HepG2 (cell line): ENCODE data around the gene TBCD. TPM values are rescaled to one million over a fixed set of nuclear protein-coding genes. Genes with fewer than 3 reads are reported as not detected.

ENCODE experiments used
- ATAC-seq: fragments of 200-7000 bp; cut with Tn5 transposase; 3 replicates; pipeline ENCODE4 v1.9.1; 2020; ENCODE audit warnings: mild to moderate bottlenecking, moderate library complexity
- BruUV-seq: library from RNA; stranded (reverse); fragments of 400-500 nt; replicated peaks from 2 replicates; lab custom pipeline; 2021; lab: Mats Ljungman, UMichigan
- CTCF ChIA-PET: fragments of 300-600 bp; formaldehyde crosslinking; extraction: SDS; loops from one replicate; lab custom pipeline; 2021; ENCODE audit warnings: low total read pairs, inconsistent platforms, low intra/inter-chr PET ratio; lab: Yijun Ruan, JAX
- POLR2A ChIA-PET: fragments of 350-600 bp; sonication (Branson Sonifier 250); formaldehyde crosslinking; loops from one replicate; lab custom pipeline; 2020; ENCODE audit warnings: antibody characterized with exemption, inconsistent platforms; lab: Yijun Ruan, JAX
- DNase-seq: peaks from one replicate; pipeline ENCODE4 v3.0.0-alpha.2; 2015; ENCODE audit warnings: low spot score
- FAIRE-seq: peaks from 3 replicates; lab custom pipeline; 2011; peaks lifted over from hg19 to GRCh38; lab: Jason Lieb, UNC
- H2AFZ ChIP-seq: one replicate; pipeline ENCODE4 v1.6.1; 2011; ENCODE audit warnings: low read length, inconsistent platforms
- H3K27ac ChIP-seq: fragments of 300-600 bp; 3 replicates; pipeline ENCODE4 v1.8.0; 2011; ENCODE audit warnings: mixed run types, mild to moderate bottlenecking, mixed read lengths, low read length, inconsistent platforms; ENCODE audit not compliant: insufficient read depth; ENCODE audit errors: extremely low read length
- H3K27me3 ChIP-seq, 2 experiments: fragments of 200-600 bp in 1 of 2; 2 replicates in 1 of 2; 3 replicates in 1 of 2; pipeline versions ENCODE4 v1.6.0 to v1.8.0; 2011; ENCODE audit warnings: low read length in 2 of 2, mild to moderate bottlenecking in 2 of 2, moderate library complexity in 2 of 2, inconsistent platforms in 1 of 2; ENCODE audit not compliant: insufficient read depth in 2 of 2, control insufficient read depth in 1 of 2
- H3K36me3 ChIP-seq, 2 experiments: fragments of 200-600 bp in 1 of 2; replicated peaks in 1 of 2; 2 replicates in 1 of 2; 3 replicates in 1 of 2; pipeline versions ENCODE4 v1.5.1 to v1.8.0; 2011; ENCODE audit warnings: low read length in 2 of 2, inconsistent platforms in 1 of 2; ENCODE audit not compliant: insufficient read depth in 2 of 2, control insufficient read depth in 1 of 2
- H3K4me1 ChIP-seq: 2 replicates; pipeline ENCODE4 v1.5.1; 2012; ENCODE audit warnings: low read length, inconsistent platforms; ENCODE audit not compliant: insufficient read depth
- H3K4me2 ChIP-seq: 2 replicates; pipeline ENCODE4 v1.6.0; 2011; ENCODE audit warnings: low read depth, low read length, inconsistent platforms
- H3K4me3 ChIP-seq, 3 experiments: fragments of 200-600 bp in 1 of 3; sonication (generic), shearing (Covaris generic) in 1 of 3; replicated peaks in 1 of 3; 2 replicates each; pipeline ENCODE4 v1.5.1; 2011 to 2016; ENCODE audit warnings: low read length in 3 of 3, inconsistent platforms in 2 of 3, low read depth in 2 of 3, mild to moderate bottlenecking in 2 of 3, control low read depth in 1 of 3, mixed read lengths in 1 of 3; ENCODE audit not compliant: insufficient read depth in 1 of 3
- H3K79me2 ChIP-seq: one replicate; pipeline ENCODE4 v1.6.1; 2011; ENCODE audit warnings: low read length, inconsistent platforms; ENCODE audit not compliant: insufficient read depth
- H3K9ac ChIP-seq: 2 replicates; pipeline ENCODE4 v1.6.0; 2011; ENCODE audit warnings: mild to moderate bottlenecking, low read depth, low read length, inconsistent platforms; ENCODE audit not compliant: insufficient read depth
- H3K9me3 ChIP-seq: 2 replicates; pipeline ENCODE4 v1.5.1; 2012; ENCODE audit warnings: mild to moderate bottlenecking, low read length
- H4K20me1 ChIP-seq: 2 replicates; pipeline ENCODE4 v1.6.0; 2011; ENCODE audit warnings: inconsistent platforms, mild to moderate bottlenecking, low read length, moderate library complexity; ENCODE audit not compliant: insufficient read depth
- GZF1 ChIP-seq: sonication (generic); formaldehyde crosslinking; IDR thresholded peaks from 2 replicates; pipeline ENCODE4 v1.5.1; 2020; ENCODE audit warnings: mild to moderate bottlenecking, missing genetic modification reagents
- HMG20A ChIP-seq: IDR thresholded peaks from 2 replicates; pipeline ENCODE4 v1.6.1; 2016; ENCODE audit warnings: borderline replicate concordance
- KLF16 ChIP-seq, 2 experiments: sonication (generic) in 1 of 2; formaldehyde crosslinking in 1 of 2; IDR thresholded peaks; 2 replicates each; pipeline versions ENCODE4 v1.6.1 to v1.8.0; 2016 to 2023; ENCODE audit warnings: missing genetic modification reagents in 2 of 2, missing compliant biosample characterization in 1 of 2
- NR2C2 ChIP-seq: sonication (generic); formaldehyde crosslinking; IDR thresholded peaks from 2 replicates; pipeline ENCODE4 v1.4.0; 2020; ENCODE audit warnings: missing genetic modification reagents, mild to moderate bottlenecking, moderate library complexity, borderline replicate concordance
- POLR2A ChIP-seq, 2 experiments: IDR thresholded peaks; 2 replicates each; pipeline ENCODE4 v1.6.1; 2011; ENCODE audit warnings: low read depth in 2 of 2, low read length in 2 of 2, mild to moderate bottlenecking in 1 of 2, moderate library complexity in 1 of 2; ENCODE audit not compliant: insufficient read depth in 1 of 2
- RAD21 ChIP-seq: fragments of 450-650 bp; formaldehyde crosslinking; IDR thresholded peaks from 2 replicates; pipeline ENCODE4 v1.5.0; 2020; ENCODE audit warnings: mild to moderate bottlenecking
- RORA ChIP-seq: sonication (generic); formaldehyde crosslinking; IDR thresholded peaks from 2 replicates; pipeline ENCODE4 v1.5.0; 2020; ENCODE audit warnings: mild to moderate bottlenecking, missing genetic modification reagents, moderate library complexity
- SMC3 ChIP-seq: IDR thresholded peaks from 2 replicates; pipeline ENCODE4 v1.6.1; 2011; ENCODE audit warnings: low read length, improper control_type of control experiment
- STAG1 ChIP-seq: sonication (generic); formaldehyde crosslinking; IDR thresholded peaks from 2 replicates; pipeline ENCODE4 v1.4.0; 2020; ENCODE audit warnings: missing genetic modification reagents
- SYNCRIP ChIP-seq: fragments of 200-400 bp; formaldehyde crosslinking; IDR thresholded peaks from 2 replicates; pipeline ENCODE4 v1.6.1; 2018; ENCODE audit warnings: mild to moderate bottlenecking, low read depth, low read length; ENCODE audit not compliant: insufficient read depth
- XRCC5 ChIP-seq: fragments of 200-400 bp; formaldehyde crosslinking; optimal IDR thresholded peaks from 2 replicates; pipeline ENCODE3; 2017; ENCODE audit warnings: mild to moderate bottlenecking, low read length
- ZFX ChIP-seq: sonication (generic); formaldehyde crosslinking; IDR thresholded peaks from 2 replicates; pipeline ENCODE4 v1.4.0; 2020; ENCODE audit warnings: mild to moderate bottlenecking, low read depth, missing genetic modification reagents, moderate library complexity
- ZNF160 ChIP-seq: sonication (generic); formaldehyde crosslinking; IDR thresholded peaks from 2 replicates; pipeline ENCODE4 v1.8.0; 2022; ENCODE audit warnings: mild to moderate bottlenecking, inconsistent platforms, missing genetic modification reagents
- WGBS: methylation state at CpG from one replicate; pipeline ENCODE4 v1.1.6; 2017; ENCODE audit warnings: low lambda C conversion rate; 5-methylcytosine and 5-hydroxymethylcytosine counted together
- in situ Hi-C: cut with HindIII; loops from 2 replicates; pipeline ENCODE4 v1.10.0; 2017; ENCODE audit warnings: low pct_unique_long_range_greater_than_20kb; ENCODE audit not compliant: extremely low pct_ligation_motif_present
- intact Hi-C: fragments of 100-400 bp; cut with micrococcal nuclease; formaldehyde crosslinking; loops from one replicate; pipeline ENCODE4 v1.10.0; 2022; ENCODE audit not compliant: unreplicated experiment
- polyA plus RNA-seq, 8 experiments: library from polyadenylated mRNA; depleted of rRNA in 3 of 8; stranded (reverse) in 7 of 8; unstranded in 1 of 8; fragments of >200 nt; fragmentation: Illumina TruSeq in 4 of 8; extraction: Trizol in 4 of 8; gene quantifications; 2 replicates each; pipeline versions ENCODE4 v1.2.1 to v1.2.3, GENCODE V29; 2011 to 2016; ENCODE audit warnings: low read depth in 4 of 8, missing spikeins in 1 of 8, mixed read lengths in 1 of 8; ENCODE audit not compliant: insufficient read depth in 1 of 8
- total RNA-seq, 5 experiments: library from RNA; depleted of rRNA; stranded (reverse); fragments of >200 nt; fragmentation: Illumina TruSeq; extraction: Trizol; gene quantifications; 2 replicates each; pipeline ENCODE4 v1.2.3, GENCODE V29; 2016; ENCODE audit warnings: low read depth in 1 of 5
- TF ChIP-seq, protein P1 (sequence below): sonication (generic); formaldehyde crosslinking; IDR thresholded peaks from 2 replicates; pipeline ENCODE4 v1.5.1; 2020; ENCODE audit warnings: mild to moderate bottlenecking, missing genetic modification reagents, moderate library complexity
- TF ChIP-seq, protein P2 (sequence below): sonication (generic); formaldehyde crosslinking; IDR thresholded peaks from 2 replicates; pipeline ENCODE4 v1.4.0; 2020; ENCODE audit warnings: missing genetic modification reagents, borderline replicate concordance
- TF ChIP-seq, protein P3 (sequence below): sonication (generic); formaldehyde crosslinking; IDR thresholded peaks from 2 replicates; pipeline ENCODE4 v1.5.1; 2020; ENCODE audit warnings: mild to moderate bottlenecking, moderate library complexity, missing genetic modification reagents

Gene TBCD
- total and polyA plus RNA-seq, 2 of the 13 experiments (the other 11 are each of a cell fraction or from before 2014, with no cell fraction given), result 33.9 to 54.8 TPM

DNA sequence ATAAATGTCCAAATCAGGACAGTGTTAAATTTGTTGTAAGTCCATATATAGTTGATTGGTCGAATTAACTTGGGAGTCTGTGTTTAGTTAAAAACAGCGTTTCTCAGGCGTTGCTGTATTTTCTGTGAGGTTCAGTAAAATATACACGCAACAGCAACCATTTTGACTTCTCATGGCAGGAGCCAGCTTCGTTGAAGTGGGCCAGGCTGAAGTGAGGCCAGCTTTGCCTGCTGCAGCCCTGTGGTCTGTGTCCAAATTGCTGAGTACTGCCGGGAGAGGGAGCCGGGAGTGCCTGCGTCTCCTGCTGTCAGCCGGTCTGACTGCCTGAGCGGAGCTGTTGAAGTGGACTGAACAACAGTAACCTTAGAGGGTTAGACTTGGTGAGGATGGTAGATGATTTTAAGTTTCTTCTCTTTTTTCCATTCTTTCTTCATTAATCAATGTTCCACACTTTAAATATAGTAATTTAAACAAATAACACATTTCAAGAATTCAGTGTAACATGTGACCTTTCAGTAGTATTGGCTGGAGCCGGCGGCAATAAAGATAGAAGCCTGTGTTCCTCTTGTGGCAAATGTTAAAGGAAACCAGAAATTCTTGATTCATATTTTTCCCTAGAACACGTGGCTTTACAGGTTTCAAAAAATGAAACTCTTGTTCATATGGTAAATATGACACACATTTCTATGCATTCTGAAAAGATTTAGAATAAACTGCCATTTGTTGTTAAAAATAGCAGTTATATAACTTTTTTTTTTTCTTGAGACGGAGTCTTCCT lies 124.9 kb downstream of the TBCD start:
- Histone ChIP-seq H3K27me3 (no peaks in the 10 kb centered on the region), H3K27ac (peak overlapping the region; percentile 53), H2AFZ (no peak overlapping the region), H3K4me3 (0 out of 6 replicates have a peak overlapping the region, but pooled peaks of 1 of the 3 experiments have one; percentile 8), H3K36me3 (peaks cover 3% of the 10 kb centered on the region in 2 experiments; a peak in 3 of 5 replicates), H3K9me3 (no peaks in the 10 kb centered on the region), H3K4me1 (peaks cover 47% of the 10 kb centered on the region), H3K79me2 (peaks cover 3% of the 10 kb centered on the region), H3K4me2 (peak overlapping the region; percentile 50), H4K20me1 (no peaks in the 10 kb centered on the region), H3K9ac (peak overlapping the region; percentile 60; the same call in 1 of the 2 replicates)
- ChIA-PET POLR2A (interaction anchor here (1.5 to 1.7 kb wide), 3 partner anchors 9 to 13 kb away, joined by 3 to 11 read pairs (median 8); no protein-coding TSS in a partner anchor), CTCF (interaction anchor here (1.5 kb wide), 1 partner anchor 21 kb away, joined by 3 read pairs; no protein-coding TSS in a partner anchor)
- peak; percentile 86 for ATAC-seq
- BruUV-seq, result no TSS peak
- DNase-seq, result peak; percentile 65
- FAIRE-seq, result peak; percentile 51
- intact Hi-C loops, result loop anchor here (5.0 kb wide), 1 partner anchor 41 kb away; no protein-coding TSS in a partner anchor
- in situ Hi-C loops, result no loop called here
- 74% methylated on average over 14 of the region's 14 CpGs for whole genome bisulfite sequencing
- TF ChIP-seq, protein P1, sequence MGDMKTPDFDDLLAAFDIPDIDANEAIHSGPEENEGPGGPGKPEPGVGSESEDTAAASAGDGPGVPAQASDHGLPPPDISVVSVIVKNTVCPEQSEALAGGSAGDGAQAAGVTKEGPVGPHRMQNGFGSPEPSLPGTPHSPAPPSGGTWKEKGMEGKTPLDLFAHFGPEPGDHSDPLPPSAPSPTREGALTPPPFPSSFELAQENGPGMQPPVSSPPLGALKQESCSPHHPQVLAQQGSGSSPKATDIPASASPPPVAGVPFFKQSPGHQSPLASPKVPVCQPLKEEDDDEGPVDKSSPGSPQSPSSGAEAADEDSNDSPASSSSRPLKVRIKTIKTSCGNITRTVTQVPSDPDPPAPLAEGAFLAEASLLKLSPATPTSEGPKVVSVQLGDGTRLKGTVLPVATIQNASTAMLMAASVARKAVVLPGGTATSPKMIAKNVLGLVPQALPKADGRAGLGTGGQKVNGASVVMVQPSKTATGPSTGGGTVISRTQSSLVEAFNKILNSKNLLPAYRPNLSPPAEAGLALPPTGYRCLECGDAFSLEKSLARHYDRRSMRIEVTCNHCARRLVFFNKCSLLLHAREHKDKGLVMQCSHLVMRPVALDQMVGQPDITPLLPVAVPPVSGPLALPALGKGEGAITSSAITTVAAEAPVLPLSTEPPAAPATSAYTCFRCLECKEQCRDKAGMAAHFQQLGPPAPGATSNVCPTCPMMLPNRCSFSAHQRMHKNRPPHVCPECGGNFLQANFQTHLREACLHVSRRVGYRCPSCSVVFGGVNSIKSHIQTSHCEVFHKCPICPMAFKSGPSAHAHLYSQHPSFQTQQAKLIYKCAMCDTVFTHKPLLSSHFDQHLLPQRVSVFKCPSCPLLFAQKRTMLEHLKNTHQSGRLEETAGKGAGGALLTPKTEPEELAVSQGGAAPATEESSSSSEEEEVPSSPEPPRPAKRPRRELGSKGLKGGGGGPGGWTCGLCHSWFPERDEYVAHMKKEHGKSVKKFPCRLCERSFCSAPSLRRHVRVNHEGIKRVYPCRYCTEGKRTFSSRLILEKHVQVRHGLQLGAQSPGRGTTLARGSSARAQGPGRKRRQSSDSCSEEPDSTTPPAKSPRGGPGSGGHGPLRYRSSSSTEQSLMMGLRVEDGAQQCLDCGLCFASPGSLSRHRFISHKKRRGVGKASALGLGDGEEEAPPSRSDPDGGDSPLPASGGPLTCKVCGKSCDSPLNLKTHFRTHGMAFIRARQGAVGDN (CRISPR knock-in tag), result peak; percentile 75
- TF ChIP-seq RORA (CRISPR knock-in tag) (no peak), GZF1 (CRISPR knock-in tag) (0 out of 2 replicates have a peak, but pooled peaks have one; percentile 22), ZFX (CRISPR knock-in tag) (peak; percentile 59), SMC3 (peak; percentile 53; the same call in 1 of the 2 replicates), POLR2A (IDR thresholded peaks at IDR 0.05; ENCODE audit: insufficient read depth in 1 of 2, low read depth in 2 of 2, low read length in 2 of 2) (no peak), XRCC5 (peak; percentile 55), HMG20A (CRISPR knock-in tag) (no peak), NR2C2 (no peak), KLF16 (CRISPR knock-in tag; IDR thresholded peaks at IDR 0.05) (no peak), SYNCRIP (no peak), RAD21 (CRISPR knock-in tag) (peak; percentile 65; the same call in 1 of the 2 replicates), ZNF160 (CRISPR knock-in tag) (no peak), STAG1 (CRISPR knock-in tag) (peak; percentile 65)
- TF ChIP-seq, protein P2, sequence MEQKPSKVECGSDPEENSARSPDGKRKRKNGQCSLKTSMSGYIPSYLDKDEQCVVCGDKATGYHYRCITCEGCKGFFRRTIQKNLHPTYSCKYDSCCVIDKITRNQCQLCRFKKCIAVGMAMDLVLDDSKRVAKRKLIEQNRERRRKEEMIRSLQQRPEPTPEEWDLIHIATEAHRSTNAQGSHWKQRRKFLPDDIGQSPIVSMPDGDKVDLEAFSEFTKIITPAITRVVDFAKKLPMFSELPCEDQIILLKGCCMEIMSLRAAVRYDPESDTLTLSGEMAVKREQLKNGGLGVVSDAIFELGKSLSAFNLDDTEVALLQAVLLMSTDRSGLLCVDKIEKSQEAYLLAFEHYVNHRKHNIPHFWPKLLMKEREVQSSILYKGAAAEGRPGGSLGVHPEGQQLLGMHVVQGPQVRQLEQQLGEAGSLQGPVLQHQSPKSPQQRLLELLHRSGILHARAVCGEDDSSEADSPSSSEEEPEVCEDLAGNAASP (CRISPR knock-in tag), result 0 out of 2 replicates have a peak, but pooled peaks have one; percentile 17
- TF ChIP-seq, protein P3, sequence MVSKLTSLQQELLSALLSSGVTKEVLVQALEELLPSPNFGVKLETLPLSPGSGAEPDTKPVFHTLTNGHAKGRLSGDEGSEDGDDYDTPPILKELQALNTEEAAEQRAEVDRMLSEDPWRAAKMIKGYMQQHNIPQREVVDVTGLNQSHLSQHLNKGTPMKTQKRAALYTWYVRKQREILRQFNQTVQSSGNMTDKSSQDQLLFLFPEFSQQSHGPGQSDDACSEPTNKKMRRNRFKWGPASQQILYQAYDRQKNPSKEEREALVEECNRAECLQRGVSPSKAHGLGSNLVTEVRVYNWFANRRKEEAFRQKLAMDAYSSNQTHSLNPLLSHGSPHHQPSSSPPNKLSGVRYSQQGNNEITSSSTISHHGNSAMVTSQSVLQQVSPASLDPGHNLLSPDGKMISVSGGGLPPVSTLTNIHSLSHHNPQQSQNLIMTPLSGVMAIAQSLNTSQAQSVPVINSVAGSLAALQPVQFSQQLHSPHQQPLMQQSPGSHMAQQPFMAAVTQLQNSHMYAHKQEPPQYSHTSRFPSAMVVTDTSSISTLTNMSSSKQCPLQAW (CRISPR knock-in tag), result no peak
